ENCODE data around the gene ZNF283.
"Not testable (repeated sequence)": the region's sequence is repeated elsewhere in the genome, so short reads cannot be mapped to it uniquely, and the experiment has no call there.

ZNF283 gene

DNA sequence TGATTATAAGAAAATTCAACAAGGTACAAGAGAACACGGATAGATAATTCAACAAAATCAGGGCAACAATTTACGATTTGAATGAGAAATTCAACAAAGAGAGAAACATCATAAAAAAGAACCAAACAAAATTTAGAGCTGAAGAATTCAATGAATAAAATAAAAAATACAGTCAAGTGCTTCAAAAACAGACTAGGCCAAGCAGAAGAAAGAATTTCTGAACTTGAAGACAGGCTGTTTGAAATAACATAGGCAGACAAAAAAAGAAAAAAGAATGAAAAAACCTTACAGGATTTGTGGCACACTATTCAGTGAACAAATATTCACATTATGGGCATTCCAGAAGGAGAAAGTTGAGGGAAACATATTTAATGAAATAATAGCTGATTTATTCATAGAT is 31.1 kb downstream of the ZNF283 start:
- DNase-seq (ENCODE audit: low read depth): no peak

DNA sequence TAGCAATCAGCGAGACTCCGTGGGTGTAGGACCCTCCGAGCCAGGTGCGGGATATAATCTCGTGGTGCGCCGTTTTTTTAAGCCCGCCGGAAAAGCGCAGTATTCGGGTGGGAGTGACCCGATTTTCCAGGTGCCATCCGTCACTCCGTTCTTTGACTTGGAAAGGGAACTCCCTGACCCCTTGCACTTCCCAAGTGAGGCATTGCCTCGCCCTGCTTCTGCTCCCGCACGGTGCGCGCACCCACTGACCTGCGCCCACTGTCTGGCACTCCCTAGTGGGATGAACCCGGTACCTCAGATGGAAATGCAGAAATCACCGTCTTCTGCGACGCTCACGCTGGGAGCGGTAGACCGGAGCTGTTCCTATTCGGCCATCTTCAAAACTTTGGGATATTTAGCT is 39.8 kb downstream of the ZNF283 start:
- DNase-seq (ENCODE audit: low read depth): not testable (repeated sequence)

DNA sequence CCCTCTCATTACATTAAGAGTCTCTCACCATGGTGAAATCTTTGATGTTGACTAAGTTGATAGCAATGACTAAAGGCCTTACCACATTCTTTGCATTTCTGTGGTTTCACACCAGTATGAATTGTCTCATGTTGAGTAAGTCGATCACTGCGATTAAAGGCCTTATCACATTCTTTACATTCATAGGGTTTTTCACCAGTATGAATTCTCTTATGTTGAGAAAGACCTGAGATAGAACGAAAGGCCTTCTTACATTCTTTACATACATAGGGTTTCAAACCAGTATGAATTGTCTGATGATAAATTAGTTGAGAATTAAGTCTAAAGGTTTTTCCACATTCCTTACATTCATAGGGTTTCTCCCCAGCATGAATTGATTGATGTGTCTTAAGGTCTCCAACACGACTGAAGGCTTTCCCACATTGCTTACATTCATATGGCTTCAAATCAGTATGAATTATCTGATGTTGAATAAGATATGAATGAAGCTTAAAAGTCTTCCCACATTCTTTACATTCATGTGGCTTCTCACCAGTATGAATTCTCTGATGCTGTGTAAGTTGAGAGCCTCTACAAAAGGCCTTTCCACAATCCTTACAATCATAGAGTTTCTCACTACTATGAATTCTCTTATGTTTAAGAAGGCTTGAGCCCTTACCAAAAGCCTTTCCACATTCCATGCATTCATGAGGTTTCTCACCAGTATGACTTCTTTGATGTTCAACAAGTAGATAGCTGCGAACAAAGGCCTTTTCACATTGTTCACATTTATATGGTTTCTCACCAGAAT is 45.6 kb downstream of the ZNF283 start:
- DNase-seq (ENCODE audit: low read depth): no peak

DNA sequence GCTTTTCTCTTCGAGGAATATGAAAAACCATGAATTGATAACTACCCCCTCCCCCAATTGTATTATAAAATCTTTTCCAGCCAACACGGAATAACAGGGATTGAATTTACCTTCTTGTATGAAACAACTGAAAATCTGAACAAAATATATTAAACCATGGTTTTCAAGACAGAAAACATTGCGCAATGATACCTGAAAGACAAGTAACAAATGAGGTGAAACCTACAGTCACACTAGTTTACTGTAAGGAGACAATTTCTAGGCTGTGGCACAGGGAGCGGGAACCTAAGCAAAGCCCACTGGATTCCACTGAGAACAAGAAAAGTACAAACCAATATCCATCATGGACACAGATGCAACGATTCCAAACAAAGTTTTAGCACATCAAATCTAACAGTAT is 53.4 kb downstream of the ZNF283 start:
- DNase-seq (ENCODE audit: low read depth): no peak

DNA sequence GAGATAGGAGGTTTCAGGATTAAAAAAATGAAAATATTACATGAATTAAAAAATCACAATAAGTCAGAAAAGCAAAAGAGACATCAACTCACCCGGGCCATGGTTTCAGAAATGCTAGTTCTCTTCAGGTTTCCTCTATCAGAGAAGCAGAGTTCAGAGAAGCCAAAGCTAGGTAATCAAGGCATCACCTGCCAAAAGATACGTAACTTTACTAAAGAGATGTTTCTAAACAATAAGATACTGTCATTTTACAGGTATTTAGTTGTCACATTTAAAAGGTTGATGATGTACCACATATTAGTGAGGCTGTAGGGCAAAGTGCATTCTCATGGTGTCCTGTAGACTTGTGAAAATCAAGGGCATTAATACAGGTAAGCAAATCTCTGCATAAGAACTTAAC is 56.7 kb downstream of the ZNF283 start, which contains the start of gene ZNF404:
Gene ZNF404 (minus strand): TSS at position 101 of the 400 bp plus-strand sequence.
- no peak for DNase-seq (ENCODE audit: low read depth)

DNA sequence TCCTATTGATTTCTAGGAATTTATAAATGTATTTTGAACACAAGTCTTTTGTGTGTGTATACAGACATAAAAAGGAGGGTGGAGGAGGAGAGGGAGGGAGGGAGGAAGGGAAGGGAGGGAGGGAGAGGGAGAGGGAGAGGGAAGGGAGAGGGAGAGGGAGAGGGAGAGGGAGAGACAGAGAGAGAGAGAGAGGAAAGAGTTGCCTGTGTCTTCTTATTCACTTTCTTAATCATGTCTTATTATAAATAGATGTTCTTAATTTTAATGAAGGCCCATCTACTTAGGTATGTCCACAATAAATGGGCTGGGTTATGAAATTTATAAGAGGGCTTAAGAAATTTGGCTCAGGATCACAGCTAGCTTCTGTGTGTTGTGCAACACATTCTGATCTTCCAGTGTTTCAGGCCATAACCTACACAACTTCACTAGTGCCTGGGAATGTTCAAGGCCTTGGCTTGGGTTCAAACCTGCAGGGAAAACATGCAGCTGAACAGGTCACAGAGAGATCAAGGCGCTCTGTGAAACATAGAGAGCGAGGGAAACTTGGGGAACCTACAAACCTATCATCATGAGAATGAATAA is 68.7 kb downstream of the ZNF283 start:
- no peak for DNase-seq (ENCODE audit: low read depth)

All from stimulated activated CD8-positive, alpha-beta memory T cell treated with anti-CD3 and anti-CD28 coated beads, Interleukin-12 subunit alpha, Interleukin-12 subunit beta, amount 100 ng/mL, for 4 hours (primary cell).